ENCODE measurements around the gene SBF2. TPM values are rescaled to one million over a fixed set of nuclear protein-coding genes. Genes with fewer than 3 reads are reported as not detected.

The SBF2 gene
- total and polyA plus RNA-seq, 10 donors: 3.6 to 70.9 (median 57.1) TPM

GRCh38 chr11:9855579-9856287 lies 438.3 kb downstream of the SBF2 start:
- no peak overlapping the region for H3K4me3 ChIP-seq
- peaks cover 15 to 58% (median 19%) of the 10 kb centered on the region in 6 donors for H3K4me1 ChIP-seq
- no peak for DNase-seq
- intact Hi-C loops (cut with DNase I; ENCODE audit: low total_unique reads): loop anchor here (10.0 kb wide), 1 partner anchor 109 kb away; no protein-coding TSS in a partner anchor
- H3K27me3 ChIP-seq (replicated peaks in 1 of 7): no peaks in the 10 kb centered on the region
- 68 to 91% (median 77%) methylated on average over 2 of the region's 2 CpGs for WGBS, 5 donors
- H3K36me3 ChIP-seq: peaks cover 0 to 39% (median 7%) of the 10 kb centered on the region in 6 donors
- no peak for TF ChIP-seq CTCF (IDR thresholded peaks at IDR 0.05 in 8 of 11, conservative IDR thresholded peaks at IDR 0.05 in 3 of 11)
- TF ChIP-seq POLR2A (IDR thresholded peaks at IDR 0.05): no peak
- TF ChIP-seq POLR2AphosphoS5 (IDR thresholded peaks at IDR 0.05): no peak
- peak overlapping the region; percentile 7 to 75 (median 60) for H3K27ac ChIP-seq
- no peaks in the 10 kb centered on the region for H3K9me3 ChIP-seq

GRCh38 chr11:9853929-9854552 lies 440.0 kb downstream of the SBF2 start:
- WGBS, 5 donors: 76 to 95% (median 93%) methylated on average over 1 of the region's 1 CpG
- peaks cover 10 to 53% (median 15%) of the 10 kb centered on the region in 6 donors for H3K4me1 ChIP-seq
- peaks cover 0 to 56% (median 7%) of the 10 kb centered on the region in 6 donors for H3K36me3 ChIP-seq
- TF ChIP-seq POLR2AphosphoS5 (IDR thresholded peaks at IDR 0.05) (no peak), POLR2A (IDR thresholded peaks at IDR 0.05) (no peak), CTCF (IDR thresholded peaks at IDR 0.05 in 8 of 11, conservative IDR thresholded peaks at IDR 0.05 in 3 of 11) (no peak)
- no peak for DNase-seq
- no peaks in the 10 kb centered on the region for H3K27me3 ChIP-seq (replicated peaks in 1 of 7)
- H3K4me3 ChIP-seq: no peak overlapping the region
- no peaks in the 10 kb centered on the region for H3K9me3 ChIP-seq
- peak overlapping the region in 6 of 8 donors; percentile 10 to 68 (median 57) for H3K27ac ChIP-seq
- intact Hi-C loops (cut with DNase I; ENCODE audit: low total_unique reads): loop anchor here (10.0 kb wide), 1 partner anchor 111 kb away; no protein-coding TSS in a partner anchor

GRCh38 chr11:9852465-9852864 lies 441.6 kb downstream of the SBF2 start:
- Histone ChIP-seq H3K9me3 (no peaks in the 10 kb centered on the region), H3K4me3 (no peak overlapping the region), H3K27ac (no peak overlapping the region), H3K27me3 (replicated peaks in 1 of 7) (no peaks in the 10 kb centered on the region), H3K4me1 (peaks cover 0 to 38% (median 6%) of the 10 kb centered on the region in 6 donors), H3K36me3 (peaks cover 0 to 64% (median 7%) of the 10 kb centered on the region in 6 donors)
- intact Hi-C loops (cut with DNase I; ENCODE audit: low total_unique reads): loop anchor here (10.0 kb wide), 1 partner anchor 112 kb away; no protein-coding TSS in a partner anchor
- no peak for TF ChIP-seq CTCF (IDR thresholded peaks at IDR 0.05 in 8 of 11, conservative IDR thresholded peaks at IDR 0.05 in 3 of 11)
- TF ChIP-seq POLR2A (IDR thresholded peaks at IDR 0.05): no peak
- TF ChIP-seq POLR2AphosphoS5 (IDR thresholded peaks at IDR 0.05): no peak
- no peak for DNase-seq
- 71 to 97% (median 86%) methylated on average over 2 of the region's 2 CpGs for WGBS, 5 donors

GRCh38 chr11:9851366-9851765 lies 442.7 kb downstream of the SBF2 start:
- no peak for DNase-seq
- Histone ChIP-seq H3K27ac (no peak overlapping the region), H3K9me3 (no peaks in the 10 kb centered on the region), H3K36me3 (peaks cover 0 to 72% (median 10%) of the 10 kb centered on the region in 6 donors), H3K4me1 (peaks cover 0 to 32% (median 6%) of the 10 kb centered on the region in 6 donors), H3K27me3 (replicated peaks in 1 of 7) (no peaks in the 10 kb centered on the region), H3K4me3 (no peak overlapping the region)
- intact Hi-C loops (cut with DNase I; ENCODE audit: low total_unique reads): loop anchor here (10.0 kb wide), 1 partner anchor 113 kb away; no protein-coding TSS in a partner anchor
- TF ChIP-seq CTCF (IDR thresholded peaks at IDR 0.05 in 8 of 11, conservative IDR thresholded peaks at IDR 0.05 in 3 of 11) (no peak), POLR2A (IDR thresholded peaks at IDR 0.05) (no peak)
- WGBS, 5 donors: 59 to 88% (median 70%) methylated on average over 4 of the region's 4 CpGs

Measured in spleen (tissue), 11 donors.